Sigmoid colon (tissue), 7 donors: ENCODE measurements around the gene KIRREL3. TPM values are rescaled to one million over a fixed set of nuclear protein-coding genes. Genes with fewer than 3 reads are reported as not detected.

ENCODE experiments used
- DNase-seq: peaks from one replicate; pipeline ENCODE4 v3.0.0-alpha.2; 2019
- H3K27ac ChIP-seq, 4 donors: fragments of 200-600 bp; sonication (generic); one replicate each; pipeline ENCODE4 v1.5.1; 2016 to 2019; ENCODE audit warnings: mild to moderate bottlenecking in 1 of 4
- H3K27me3 ChIP-seq, 3 donors: fragments of 200-600 bp; sonication (generic); one replicate each; pipeline ENCODE4 v1.5.1; 2019; ENCODE audit warnings: mild to moderate bottlenecking in 1 of 3
- H3K36me3 ChIP-seq, 4 donors: fragments of 200-600 bp; sonication (generic); one replicate each; pipeline ENCODE4 v1.5.1; 2016 to 2019
- H3K4me1 ChIP-seq, 4 donors: fragments of 200-600 bp; sonication (generic); one replicate each; pipeline ENCODE4 v1.5.1; 2017 to 2019
- H3K4me3 ChIP-seq, 4 donors: fragments of 200-600 bp; sonication (generic); one replicate each; pipeline ENCODE4 v1.5.1; 2017 to 2019; ENCODE audit warnings: mild to moderate bottlenecking in 2 of 4, moderate library complexity in 1 of 4
- H3K9me3 ChIP-seq, 4 donors: fragments of 200-600 bp in 3 of 4; sonication (generic) in 3 of 4; one replicate each; pipeline versions ENCODE4 v1.5.1 to v1.6.1; 2013 to 2019
- CTCF ChIP-seq, 4 experiments: fragments of 450-650 bp in 3 of 4; fragments of 200-600 bp in 1 of 4; IDR thresholded peaks; one replicate each; pipeline ENCODE4 v1.5.1; 2016 to 2019; ENCODE audit warnings: antibody characterized with exemption in 4 of 4, mild to moderate bottlenecking in 3 of 4, moderate library complexity in 2 of 4
- EP300 ChIP-seq, 4 donors: sonication (generic); formaldehyde crosslinking; IDR thresholded peaks; one replicate each; pipeline ENCODE4 v1.6.1; 2017; ENCODE audit warnings: antibody characterized with exemption in 4 of 4
- POLR2A ChIP-seq, 2 donors: fragments of 450-650 bp; IDR thresholded peaks; one replicate each; pipeline ENCODE4 v1.6.1; 2016; ENCODE audit warnings: antibody characterized with exemption in 2 of 2, mild to moderate bottlenecking in 2 of 2, moderate library complexity in 2 of 2
- POLR2AphosphoS5 ChIP-seq, 4 donors: sonication (generic); formaldehyde crosslinking; IDR thresholded peaks; one replicate each; pipeline ENCODE4 v1.6.1; 2017; ENCODE audit warnings: antibody characterized with exemption in 4 of 4
- WGBS, 2 donors: extraction: QIAGEN DNeasy Blood & Tissue Kit; methylation state at CpG; one replicate each; pipeline ENCODE4 v1.1.7; 2013; 5-methylcytosine and 5-hydroxymethylcytosine counted together
- intact Hi-C: fragments of 100-400 bp; cut with DNase I; formaldehyde crosslinking; loops from one replicate; pipeline ENCODE4 v1.15.1; 2023
- polyA plus RNA-seq, 3 donors: library from polyadenylated mRNA; stranded (reverse); fragments of 200-250 nt; gene quantifications; one replicate each; pipeline ENCODE4 v1.2.3, GENCODE V29; 2013
- total RNA-seq, 4 donors: library from RNA; depleted of rRNA; stranded (reverse); fragments of >200 nt; gene quantifications; one replicate each; pipeline ENCODE4 v1.1.0, GENCODE V29; 2016
- donor health status: healthy with polysubstance abuse.
- donor health status: Bipolar disorder and iron deficiency.
- donor health status: healthy.

The KIRREL3 gene
- total and polyA plus RNA-seq, 7 donors, result under 0.01 to 3.3 (median 1.0) TPM

- Histone ChIP-seq H3K4me3 (no peak overlapping the region), H3K27ac (no peak overlapping the region), H3K9me3 (no peaks in the 10 kb centered on the region), H3K36me3 (no peaks in the 10 kb centered on the region), H3K4me1 (no peaks in the 10 kb centered on the region), H3K27me3 (peaks cover 0 to 10% (median 0%) of the 10 kb centered on the region in 3 donors)
- TF ChIP-seq EP300 (IDR thresholded peaks at IDR 0.05) (no peak), POLR2AphosphoS5 (IDR thresholded peaks at IDR 0.05) (no peak), CTCF (IDR thresholded peaks at IDR 0.05) (no peak), POLR2A (IDR thresholded peaks at IDR 0.05) (no peak)
- intact Hi-C loops, result no loop called here
- no peak for DNase-seq
- 83 to 92% methylated on average over 7 of the region's 7 CpGs for WGBS, 2 donors
Observed at GRCh38 chr11:126988655-126989054, 11.9 kb downstream of the KIRREL3 start.

GRCh38 chr11:126981635-126982034 is 18.9 kb downstream of the KIRREL3 start:
- no peaks in the 10 kb centered on the region for H3K9me3 ChIP-seq
- H3K4me1 ChIP-seq, result no peaks in the 10 kb centered on the region
- H3K27me3 ChIP-seq, result peaks cover 0 to 14% (median 8%) of the 10 kb centered on the region in 3 donors
- no peak overlapping the region for H3K27ac ChIP-seq
- intact Hi-C loops, result no loop called here
- 67 to 85% methylated on average over 2 of the region's 2 CpGs for WGBS, 2 donors
- no peak for TF ChIP-seq EP300 (IDR thresholded peaks at IDR 0.05)
- TF ChIP-seq POLR2AphosphoS5 (IDR thresholded peaks at IDR 0.05), result no peak
- TF ChIP-seq CTCF (IDR thresholded peaks at IDR 0.05), result no peak
- no peak for TF ChIP-seq POLR2A (IDR thresholded peaks at IDR 0.05)
- H3K36me3 ChIP-seq, result no peaks in the 10 kb centered on the region
- no peak for DNase-seq
- H3K4me3 ChIP-seq, result no peak overlapping the region

GRCh38 chr11:126978911-126979310 is 21.7 kb downstream of the KIRREL3 start:
- Histone ChIP-seq H3K9me3 (no peaks in the 10 kb centered on the region), H3K27me3 (peaks cover 0 to 14% (median 8%) of the 10 kb centered on the region in 3 donors), H3K27ac (no peak overlapping the region), H3K36me3 (no peaks in the 10 kb centered on the region), H3K4me1 (no peaks in the 10 kb centered on the region), H3K4me3 (no peak overlapping the region)
- intact Hi-C loops, result no loop called here
- no peak for TF ChIP-seq CTCF (IDR thresholded peaks at IDR 0.05)
- TF ChIP-seq POLR2AphosphoS5 (IDR thresholded peaks at IDR 0.05), result no peak
- no peak for TF ChIP-seq EP300 (IDR thresholded peaks at IDR 0.05)
- no peak for TF ChIP-seq POLR2A (IDR thresholded peaks at IDR 0.05)
- WGBS, 2 donors, result 15 to 60% methylated on average over 5 of the region's 5 CpGs
- no peak for DNase-seq

GRCh38 chr11:126978165-126978564 is 22.4 kb downstream of the KIRREL3 start:
- no peaks in the 10 kb centered on the region for H3K4me1 ChIP-seq
- H3K4me3 ChIP-seq, result no peak overlapping the region
- no peak for TF ChIP-seq CTCF (IDR thresholded peaks at IDR 0.05)
- no peak for TF ChIP-seq EP300 (IDR thresholded peaks at IDR 0.05)
- no peak for TF ChIP-seq POLR2A (IDR thresholded peaks at IDR 0.05)
- TF ChIP-seq POLR2AphosphoS5 (IDR thresholded peaks at IDR 0.05), result no peak
- H3K27me3 ChIP-seq, result peaks cover 0 to 14% (median 8%) of the 10 kb centered on the region in 3 donors
- 56 to 68% methylated on average over 3 of the region's 3 CpGs for WGBS, 2 donors
- DNase-seq, result no peak
- H3K36me3 ChIP-seq, result no peaks in the 10 kb centered on the region
- H3K27ac ChIP-seq, result no peak overlapping the region
- no peaks in the 10 kb centered on the region for H3K9me3 ChIP-seq
- intact Hi-C loops, result no loop called here

- H3K27ac ChIP-seq, result no peak overlapping the region
- no peaks in the 10 kb centered on the region for H3K36me3 ChIP-seq
- intact Hi-C loops, result no loop called here
- H3K27me3 ChIP-seq, result peaks cover 0 to 25% (median 4%) of the 10 kb centered on the region in 3 donors
- WGBS, 2 donors, result 96 to 97% methylated on average over 2 of the region's 2 CpGs
- no peaks in the 10 kb centered on the region for H3K4me1 ChIP-seq
- TF ChIP-seq POLR2AphosphoS5 (IDR thresholded peaks at IDR 0.05) (no peak), CTCF (IDR thresholded peaks at IDR 0.05) (no peak), POLR2A (IDR thresholded peaks at IDR 0.05) (no peak), EP300 (IDR thresholded peaks at IDR 0.05) (no peak)
- no peak overlapping the region for H3K4me3 ChIP-seq
- no peaks in the 10 kb centered on the region for H3K9me3 ChIP-seq
- no peak for DNase-seq
Observed at GRCh38 chr11:126973051-126973450, 27.5 kb downstream of the KIRREL3 start.
